HEK293 (cell line): ENCODE results near the gene ARHGAP10.

Source experiments
- CTCF ChIA-PET: fragments of 350-600 bp; formaldehyde crosslinking; extraction: SDS; loops from one replicate; lab custom pipeline; 2021; ENCODE audit warnings: antibody characterized with exemption; lab: Yijun Ruan, JAX
- POLR2A ChIA-PET: fragments of 300-600 bp; formaldehyde crosslinking; extraction: SDS; loops from one replicate; lab custom pipeline; 2020; ENCODE audit warnings: antibody characterized with exemption, inconsistent platforms; lab: Yijun Ruan, JAX
- H3K27ac ChIP-seq: fragments of 200-500 bp; sonication (Bioruptor generic); 2 replicates; pipeline ENCODE4 v1.5.1; 2014; ENCODE audit warnings: low read depth, low read length, control low read depth, inconsistent platforms; ENCODE audit errors: extremely low read depth
- H3K36me3 ChIP-seq, 2 experiments: fragments of 200-500 bp in 1 of 2; sonication (Bioruptor generic) in 1 of 2; 1 replicate in 1 of 2; 2 replicates in 1 of 2; pipeline ENCODE4 v1.5.1; 2014 to 2017; ENCODE audit warnings: inconsistent platforms in 2 of 2, low read length in 2 of 2; ENCODE audit not compliant: control insufficient read depth in 2 of 2, insufficient read depth in 1 of 2
- H3K4me1 ChIP-seq: fragments of 200-500 bp; sonication (Bioruptor generic); 2 replicates; pipeline ENCODE4 v1.5.1; 2014; ENCODE audit warnings: mild to moderate bottlenecking, low read length, inconsistent platforms; ENCODE audit not compliant: control insufficient read depth, insufficient read depth
- H3K4me3 ChIP-seq: 2 replicates; pipeline ENCODE4 v1.5.1; 2011; ENCODE audit warnings: low read depth, mild to moderate bottlenecking, control low read depth, low read length, moderate library complexity
- H3K9me3 ChIP-seq: fragments of 200-500 bp; sonication (Bioruptor generic); 2 replicates; pipeline ENCODE4 v1.5.1; 2014; ENCODE audit warnings: low read depth, low read length, inconsistent platforms; ENCODE audit not compliant: control insufficient read depth, insufficient read depth
- FEZF1 ChIP-seq: fragments of 450-650 bp; formaldehyde crosslinking; IDR thresholded peaks from 2 replicates; pipeline ENCODE4 v1.5.1; 2016; ENCODE audit warnings: missing biosample characterization, missing genetic modification characterization
- PRDM10 ChIP-seq: fragments of 450-650 bp; formaldehyde crosslinking; IDR thresholded peaks from 2 replicates; pipeline ENCODE4 v1.5.1; 2016; ENCODE audit warnings: missing biosample characterization, missing genetic modification characterization
- PRDM6 ChIP-seq: fragments of 450-650 bp; formaldehyde crosslinking; IDR thresholded peaks from 2 replicates; pipeline ENCODE4 v1.5.1; 2017; ENCODE audit warnings: missing biosample characterization, missing genetic modification characterization
- SCRT1 ChIP-seq: fragments of 450-650 bp; formaldehyde crosslinking; IDR thresholded peaks from 2 replicates; pipeline ENCODE4 v1.5.1; 2016; ENCODE audit warnings: missing biosample characterization, missing genetic modification characterization, borderline replicate concordance
- SCRT2 ChIP-seq: fragments of 450-650 bp; formaldehyde crosslinking; IDR thresholded peaks from 2 replicates; pipeline ENCODE4 v1.5.1; 2016; ENCODE audit warnings: missing biosample characterization, missing genetic modification characterization
- YY1 ChIP-seq: fragments of 450-650 bp; formaldehyde crosslinking; IDR thresholded peaks from 2 replicates; pipeline ENCODE4 v1.5.1; 2018; ENCODE audit warnings: missing biosample characterization, missing genetic modification characterization
- ZBTB17 ChIP-seq: fragments of 450-650 bp; formaldehyde crosslinking; IDR thresholded peaks from 2 replicates; pipeline ENCODE4 v1.5.1; 2016; ENCODE audit warnings: missing biosample characterization, missing genetic modification characterization
- ZBTB8A ChIP-seq: fragments of 450-650 bp; formaldehyde crosslinking; IDR thresholded peaks from 2 replicates; pipeline ENCODE4 v1.5.1; 2016; ENCODE audit warnings: missing biosample characterization, missing genetic modification characterization
- ZNF138 ChIP-seq: fragments of 450-650 bp; formaldehyde crosslinking; IDR thresholded peaks from 2 replicates; pipeline ENCODE4 v1.5.1; 2016; ENCODE audit warnings: missing biosample characterization, missing genetic modification characterization, borderline replicate concordance
- ZNF140 ChIP-seq: fragments of 450-650 bp; formaldehyde crosslinking; IDR thresholded peaks from 2 replicates; pipeline ENCODE4 v1.5.1; 2016; ENCODE audit warnings: missing biosample characterization, missing genetic modification characterization
- ZNF248 ChIP-seq: fragments of 450-650 bp; formaldehyde crosslinking; IDR thresholded peaks from 2 replicates; pipeline ENCODE4 v1.5.1; 2017; ENCODE audit warnings: missing biosample characterization, missing genetic modification characterization
- ZNF266 ChIP-seq: fragments of 450-650 bp; formaldehyde crosslinking; IDR thresholded peaks from 2 replicates; pipeline ENCODE4 v1.5.1; 2016; ENCODE audit warnings: missing biosample characterization, missing genetic modification characterization, low read depth
- ZNF292 ChIP-seq: fragments of 450-650 bp; formaldehyde crosslinking; IDR thresholded peaks from 2 replicates; pipeline ENCODE4 v1.5.1; 2016; ENCODE audit warnings: low read depth, missing biosample characterization, missing genetic modification characterization, borderline replicate concordance
- ZNF335 ChIP-seq: fragments of 450-650 bp; formaldehyde crosslinking; conservative IDR thresholded peaks from 2 replicates; pipeline ENCODE4 v1.5.1; 2016; ENCODE audit warnings: missing biosample characterization, missing genetic modification characterization
- ZNF341 ChIP-seq: fragments of 450-650 bp; formaldehyde crosslinking; IDR thresholded peaks from 2 replicates; pipeline ENCODE4; 2016; ENCODE audit warnings: low read depth, missing biosample characterization, missing genetic modification characterization
- ZNF398 ChIP-seq: fragments of 450-650 bp; formaldehyde crosslinking; IDR thresholded peaks from 2 replicates; pipeline ENCODE4 v1.5.1; 2017; ENCODE audit warnings: missing biosample characterization, missing genetic modification characterization
- ZNF416 ChIP-seq: fragments of 450-650 bp; formaldehyde crosslinking; IDR thresholded peaks from 2 replicates; pipeline ENCODE4 v1.5.1; 2016; ENCODE audit warnings: missing biosample characterization, missing genetic modification characterization
- ZNF423 ChIP-seq: fragments of 450-650 bp; formaldehyde crosslinking; IDR thresholded peaks from 2 replicates; pipeline ENCODE4 v1.5.1; 2016; ENCODE audit warnings: missing biosample characterization, missing genetic modification characterization
- ZNF621 ChIP-seq: fragments of 450-650 bp; formaldehyde crosslinking; IDR thresholded peaks from 2 replicates; pipeline ENCODE4 v1.5.1; 2017; ENCODE audit warnings: missing biosample characterization, missing genetic modification characterization
- ZNF624 ChIP-seq: fragments of 450-650 bp; formaldehyde crosslinking; IDR thresholded peaks from 2 replicates; pipeline ENCODE4 v1.5.1; 2017; ENCODE audit warnings: missing biosample characterization, missing genetic modification characterization
- TF ChIP-seq, protein P1 (sequence below): fragments of 450-650 bp; formaldehyde crosslinking; IDR thresholded peaks from 2 replicates; pipeline ENCODE4 v1.5.1; 2017; ENCODE audit warnings: missing biosample characterization, missing genetic modification characterization

Gene ARHGAP10

DNA sequence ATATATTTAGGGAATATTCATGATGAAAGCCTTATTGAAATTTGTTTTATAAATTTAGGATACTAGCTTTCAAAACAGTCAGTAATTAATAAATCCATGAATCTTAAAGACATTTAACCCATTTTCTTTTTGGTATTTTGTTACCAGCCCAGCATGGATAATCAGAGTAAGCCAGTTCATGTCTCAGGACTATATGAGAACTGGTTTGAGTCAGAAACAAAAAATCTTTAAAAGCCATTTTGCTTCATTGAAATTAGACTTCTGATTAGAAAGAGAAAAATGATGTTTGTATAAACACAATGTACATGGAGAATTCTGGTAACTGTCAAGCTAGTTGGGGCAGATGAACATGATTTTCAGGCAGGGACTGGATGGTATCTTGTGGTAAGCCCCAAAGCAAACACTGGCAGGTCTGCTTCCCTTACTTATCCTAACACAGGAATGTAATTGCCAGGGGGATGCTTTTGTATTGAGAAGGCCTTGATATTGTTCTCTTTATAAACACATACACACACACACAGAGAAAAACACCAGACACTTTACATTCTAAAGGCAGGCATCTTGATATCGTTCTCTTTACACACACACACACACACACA, 9.4 kb downstream of the ARHGAP10 start:
- peaks cover 13% of the 10 kb centered on the region for H3K4me1 ChIP-seq
- H3K36me3 ChIP-seq = no peaks in the 10 kb centered on the region
- no peak overlapping the region for H3K27ac ChIP-seq
- ChIA-PET POLR2A (no interaction called here), CTCF (interaction anchor here (1.6 kb wide), 1 partner anchor 126 kb away, joined by 6 read pairs; no protein-coding TSS in a partner anchor)
- no peaks in the 10 kb centered on the region for H3K9me3 ChIP-seq
- TF ChIP-seq ZNF335 (tag by site-specific recombination) (0 out of 2 replicates have a peak, but pooled peaks have one; percentile 26), ZNF140 (tag by site-specific recombination) (no peak)
- no peak overlapping the region for H3K4me3 ChIP-seq

- no peaks in the 10 kb centered on the region for H3K9me3 ChIP-seq
- no peak for TF ChIP-seq ZNF266 (tag by site-specific recombination)
- no peak for TF ChIP-seq ZNF423 (tag by site-specific recombination)
- TF ChIP-seq YY1 = no peak
- TF ChIP-seq PRDM10 (tag by site-specific recombination) = peak; percentile 93
- POLR2A ChIA-PET = no interaction called here
- CTCF ChIA-PET = interaction anchor here (2.3 kb wide), 1 partner anchor 119 kb away, joined by 6 read pairs; no protein-coding TSS in a partner anchor
- H3K36me3 ChIP-seq = no peaks in the 10 kb centered on the region
- no peak overlapping the region for H3K27ac ChIP-seq
- peaks cover 15% of the 10 kb centered on the region for H3K4me1 ChIP-seq
- H3K4me3 ChIP-seq = no peak overlapping the region
Measured at GRCh38 chr4:147747787-147748454, 16.0 kb downstream of the ARHGAP10 start.

- Histone ChIP-seq H3K4me3 (no peak overlapping the region), H3K27ac (no peak overlapping the region), H3K4me1 (peaks cover 17% of the 10 kb centered on the region), H3K9me3 (no peaks in the 10 kb centered on the region), H3K36me3 (no peaks in the 10 kb centered on the region)
- ChIA-PET POLR2A (no interaction called here), CTCF (interaction anchor here (2.3 kb wide), 1 partner anchor 117 kb away, joined by 6 read pairs; no protein-coding TSS in a partner anchor)
- 0 out of 2 replicates have a peak, but pooled peaks have one; percentile 18 for TF ChIP-seq FEZF1 (tag by site-specific recombination)
- no peak for TF ChIP-seq ZNF138 (tag by site-specific recombination)
- TF ChIP-seq SCRT1 (tag by site-specific recombination) = peak; percentile 71; the same call in 1 of the 2 replicates
- TF ChIP-seq ZNF398 (tag by site-specific recombination) = no peak
- TF ChIP-seq ZNF248 (tag by site-specific recombination) = no peak
- TF ChIP-seq ZBTB8A (tag by site-specific recombination) = no peak
- TF ChIP-seq ZNF292 = no peak
- TF ChIP-seq SCRT2 = peak; percentile 80
- TF ChIP-seq, protein P1, sequence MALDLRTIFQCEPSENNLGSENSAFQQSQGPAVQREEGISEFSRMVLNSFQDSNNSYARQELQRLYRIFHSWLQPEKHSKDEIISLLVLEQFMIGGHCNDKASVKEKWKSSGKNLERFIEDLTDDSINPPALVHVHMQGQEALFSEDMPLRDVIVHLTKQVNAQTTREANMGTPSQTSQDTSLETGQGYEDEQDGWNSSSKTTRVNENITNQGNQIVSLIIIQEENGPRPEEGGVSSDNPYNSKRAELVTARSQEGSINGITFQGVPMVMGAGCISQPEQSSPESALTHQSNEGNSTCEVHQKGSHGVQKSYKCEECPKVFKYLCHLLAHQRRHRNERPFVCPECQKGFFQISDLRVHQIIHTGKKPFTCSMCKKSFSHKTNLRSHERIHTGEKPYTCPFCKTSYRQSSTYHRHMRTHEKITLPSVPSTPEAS (tag by site-specific recombination) = no peak
- TF ChIP-seq ZNF621 (tag by site-specific recombination) = no peak
- peak; percentile 49 for TF ChIP-seq ZBTB17 (tag by site-specific recombination)
- TF ChIP-seq ZNF624 (tag by site-specific recombination) = no peak
- TF ChIP-seq ZNF416 = no peak
- no peak for TF ChIP-seq ZNF341 (tag by site-specific recombination)
- 0 out of 2 replicates have a peak, but pooled peaks have one; percentile 7 for TF ChIP-seq PRDM6
Measured at GRCh38 chr4:147749811-147750321, 18.0 kb downstream of the ARHGAP10 start.
